ENCODE data around the gene FA2H.

FA2H gene

GRCh38 chr16:74760007-74760767 is 14.4 kb downstream of the FA2H start:
- no peak overlapping the region for H3K4me3 ChIP-seq (ENCODE audit: low read length)
- DNase-seq (ENCODE audit: low read depth) = no peak
- TF ChIP-seq, protein P1, sequence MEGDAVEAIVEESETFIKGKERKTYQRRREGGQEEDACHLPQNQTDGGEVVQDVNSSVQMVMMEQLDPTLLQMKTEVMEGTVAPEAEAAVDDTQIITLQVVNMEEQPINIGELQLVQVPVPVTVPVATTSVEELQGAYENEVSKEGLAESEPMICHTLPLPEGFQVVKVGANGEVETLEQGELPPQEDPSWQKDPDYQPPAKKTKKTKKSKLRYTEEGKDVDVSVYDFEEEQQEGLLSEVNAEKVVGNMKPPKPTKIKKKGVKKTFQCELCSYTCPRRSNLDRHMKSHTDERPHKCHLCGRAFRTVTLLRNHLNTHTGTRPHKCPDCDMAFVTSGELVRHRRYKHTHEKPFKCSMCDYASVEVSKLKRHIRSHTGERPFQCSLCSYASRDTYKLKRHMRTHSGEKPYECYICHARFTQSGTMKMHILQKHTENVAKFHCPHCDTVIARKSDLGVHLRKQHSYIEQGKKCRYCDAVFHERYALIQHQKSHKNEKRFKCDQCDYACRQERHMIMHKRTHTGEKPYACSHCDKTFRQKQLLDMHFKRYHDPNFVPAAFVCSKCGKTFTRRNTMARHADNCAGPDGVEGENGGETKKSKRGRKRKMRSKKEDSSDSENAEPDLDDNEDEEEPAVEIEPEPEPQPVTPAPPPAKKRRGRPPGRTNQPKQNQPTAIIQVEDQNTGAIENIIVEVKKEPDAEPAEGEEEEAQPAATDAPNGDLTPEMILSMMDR (conservative IDR thresholded peaks at IDR 0.05; ENCODE audit: low read length) = no peak

GRCh38 chr16:74759564-74759963 is 15.1 kb downstream of the FA2H start:
- H3K4me3 ChIP-seq (ENCODE audit: low read length) = no peak overlapping the region
- no peak for DNase-seq (ENCODE audit: low read depth)
- TF ChIP-seq, protein P1 (conservative IDR thresholded peaks at IDR 0.05; ENCODE audit: low read length) = no peak

DNA sequence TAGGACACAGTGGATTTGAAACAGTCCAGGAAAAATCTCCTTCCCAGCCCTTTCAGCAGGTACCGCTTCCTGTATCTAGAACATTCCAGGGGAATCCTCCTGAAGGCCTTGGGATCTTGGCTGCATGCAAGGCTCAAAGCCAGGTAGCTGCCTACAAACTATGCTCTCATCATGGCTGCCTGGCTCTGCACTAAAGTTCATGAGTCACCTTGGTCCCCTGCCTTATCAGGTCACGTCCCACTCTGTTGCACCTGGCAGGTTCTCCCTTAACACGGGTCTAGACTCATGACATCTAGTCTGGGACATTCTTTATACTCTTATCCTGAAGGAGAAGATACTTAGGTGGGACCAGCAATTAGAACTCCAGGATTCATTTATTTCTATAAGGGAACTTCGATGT is 15.8 kb downstream of the FA2H start:
- DNase-seq (ENCODE audit: low read depth) = no peak
- H3K4me3 ChIP-seq (ENCODE audit: low read length) = no peak overlapping the region
- TF ChIP-seq, protein P1 (conservative IDR thresholded peaks at IDR 0.05; ENCODE audit: low read length) = no peak

- DNase-seq (ENCODE audit: low read depth) = no peak
- H3K4me3 ChIP-seq (ENCODE audit: low read length) = no peak overlapping the region
- TF ChIP-seq, protein P1 (conservative IDR thresholded peaks at IDR 0.05; ENCODE audit: low read length) = no peak
Observed at GRCh38 chr16:74757349-74757748, 17.3 kb downstream of the FA2H start.

DNA sequence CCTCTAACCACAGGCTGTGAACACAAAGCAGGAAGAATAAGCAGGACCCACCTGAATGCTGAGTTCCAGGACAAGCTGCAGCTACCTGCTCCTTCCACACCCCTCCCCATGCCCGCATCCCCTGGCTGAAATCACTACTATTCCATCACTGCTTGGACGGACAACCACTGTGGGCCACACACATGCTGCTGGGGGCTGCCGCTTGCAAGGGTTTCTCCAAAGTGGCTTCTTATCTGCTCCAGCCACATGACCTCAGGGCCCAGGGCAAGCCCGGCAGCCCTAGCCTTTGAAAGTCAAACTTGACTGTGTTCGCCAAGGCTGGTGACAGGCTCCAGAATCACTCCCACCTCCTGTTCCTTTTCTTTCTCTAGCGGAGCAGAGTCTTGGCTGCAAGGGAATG is 18.4 kb downstream of the FA2H start:
- TF ChIP-seq, protein P1 (conservative IDR thresholded peaks at IDR 0.05; ENCODE audit: low read length) = no peak
- DNase-seq (ENCODE audit: low read depth) = no peak
- H3K4me3 ChIP-seq (ENCODE audit: low read length) = no peak overlapping the region

DNA sequence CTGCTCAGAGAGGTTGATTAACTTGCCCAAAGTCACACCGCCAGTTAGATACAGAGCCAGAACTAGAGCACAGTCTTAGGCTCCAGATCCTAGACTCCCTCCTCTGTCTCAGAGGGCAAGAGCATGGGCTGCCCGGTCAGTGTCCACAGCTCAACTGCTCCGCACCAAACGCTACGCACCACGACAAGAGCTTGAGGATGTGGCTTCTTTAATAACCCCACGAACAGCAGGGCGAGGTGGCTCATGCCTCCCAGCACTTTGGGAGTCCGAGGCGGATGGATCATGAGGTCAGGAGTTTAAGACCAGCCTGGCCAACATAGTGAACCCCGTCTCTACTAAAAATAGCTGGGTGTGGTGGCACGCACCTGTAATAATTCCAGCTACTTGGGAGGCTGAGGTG is 21.4 kb downstream of the FA2H start:
- no peak overlapping the region for H3K4me3 ChIP-seq (ENCODE audit: low read length)
- TF ChIP-seq, protein P1 (conservative IDR thresholded peaks at IDR 0.05; ENCODE audit: low read length) = no peak
- no peak for DNase-seq (ENCODE audit: low read depth)

- H3K4me3 ChIP-seq (ENCODE audit: low read length) = no peak overlapping the region
- TF ChIP-seq, protein P1 (conservative IDR thresholded peaks at IDR 0.05; ENCODE audit: low read length) = no peak
- DNase-seq (ENCODE audit: low read depth) = no peak
Observed at GRCh38 chr16:74752756-74753155, 21.9 kb downstream of the FA2H start.
